Natural killer cell (primary cell): ENCODE measurements around the gene RAI1. TPM values are rescaled to one million over a fixed set of nuclear protein-coding genes. Genes with fewer than 3 reads are reported as not detected.

Source experiments
- ATAC-seq, 3 donors: fragments of 150-1000 bp in 2 of 3; fragments of 200-7000 bp in 1 of 3; cut with Tn5 transposase; 1 replicate in 1 of 3; 2 replicates in 2 of 3; pipeline ENCODE4 v1.10.0; 2021; ENCODE audit warnings: mild to moderate bottlenecking in 2 of 3, moderate library complexity in 2 of 3
- DNase-seq, 2 donors: peaks; one replicate each; pipeline versions ENCODE4 v3.0.0 to v3.0.0-alpha.2; 2013 to 2021; ENCODE audit warnings: mixed read lengths in 1 of 2
- H3K27ac ChIP-seq: one replicate; pipeline ENCODE4 v1.5.1; 2013; ENCODE audit warnings: mild to moderate bottlenecking, low read length
- H3K27me3 ChIP-seq: one replicate; pipeline ENCODE4 v1.6.1; 2013; ENCODE audit warnings: low read length; ENCODE audit not compliant: control insufficient read depth, insufficient read depth
- H3K36me3 ChIP-seq: one replicate; pipeline ENCODE4 v1.6.1; 2013; ENCODE audit warnings: low read length; ENCODE audit not compliant: control insufficient read depth, insufficient read depth
- H3K4me1 ChIP-seq: one replicate; pipeline ENCODE4 v1.6.1; 2013; ENCODE audit warnings: low read length; ENCODE audit not compliant: control insufficient read depth, insufficient read depth
- H3K4me3 ChIP-seq: one replicate; pipeline ENCODE4 v1.5.1; 2013; ENCODE audit warnings: low read length
- H3K9me3 ChIP-seq: one replicate; pipeline ENCODE4 v1.6.1; 2013; ENCODE audit warnings: low read length; ENCODE audit not compliant: control insufficient read depth, insufficient read depth
- H3K27ac Mint-ChIP-seq, 2 donors: one replicate each; pipeline ENCODE4 v1.8.0; 2022; ENCODE audit warnings: mild to moderate bottlenecking in 2 of 2, mixed read lengths in 2 of 2, moderate library complexity in 1 of 2
- H3K27me3 Mint-ChIP-seq, 2 donors: one replicate each; pipeline ENCODE4 v1.8.0; 2022; ENCODE audit warnings: low read depth in 2 of 2, mixed read lengths in 2 of 2
- H3K36me3 Mint-ChIP-seq: one replicate; pipeline ENCODE4 v1.8.0; 2022; ENCODE audit warnings: mixed read lengths
- H3K4me1 Mint-ChIP-seq, 2 donors: one replicate each; pipeline ENCODE4 v1.8.0; 2022; ENCODE audit warnings: mixed read lengths in 2 of 2
- H3K4me3 Mint-ChIP-seq: one replicate; pipeline ENCODE4 v1.8.0; 2022; ENCODE audit warnings: mild to moderate bottlenecking, moderate library complexity, mixed read lengths
- H3K9me3 Mint-ChIP-seq, 2 donors: one replicate each; pipeline ENCODE4 v1.8.0; 2022; ENCODE audit warnings: mixed read lengths in 2 of 2
- CTCF ChIP-seq: fragments of 200-600 bp; IDR thresholded peaks from one replicate; pipeline ENCODE4 v1.8.0; 2022; ENCODE audit warnings: antibody characterized with exemption
- WGBS: methylation state at CpG from one replicate; pipeline ENCODE4 v1.1.7; 2013; ENCODE audit warnings: missing lambda C conversion rate; ENCODE audit not compliant: insufficient coverage; 5-methylcytosine and 5-hydroxymethylcytosine counted together
- intact Hi-C: fragments of 100-400 bp; cut with micrococcal nuclease; formaldehyde crosslinking; loops from one replicate; pipeline ENCODE4 v1.14.2; 2022
- total RNA-seq, 4 donors: library from RNA; stranded (reverse); fragments of 120-200 nt in 1 of 4; gene quantifications; one replicate each; pipeline versions ENCODE4 v1.2.3 to v1.2.4, GENCODE V29; 2013 to 2022

The RAI1 gene
- total RNA-seq, 3 donors from 2014 or later (not counting 1 experiment from before 2014, with no cell fraction given): 39.8 to 55.0 (median 49.4) TPM

- no peak overlapping the region for H3K27ac ChIP-seq
- TF ChIP-seq CTCF: no peak
- peak overlapping the region in 1 of 2 donors; percentile 23 for H3K27ac Mint-ChIP-seq
- no peak overlapping the region for H3K4me3 Mint-ChIP-seq
- no peak for ATAC-seq
- peaks cover 39% of the 10 kb centered on the region for H3K4me1 ChIP-seq
- no peak for DNase-seq
- no peaks in the 10 kb centered on the region for H3K36me3 Mint-ChIP-seq
- 95% methylated on average over 8 of the region's 8 CpGs for WGBS
- H3K9me3 ChIP-seq: no peaks in the 10 kb centered on the region
- no peaks in the 10 kb centered on the region for H3K36me3 ChIP-seq
- intact Hi-C loops: no loop called here
- H3K4me1 Mint-ChIP-seq: peaks cover 46 to 55% of the 10 kb centered on the region in 2 donors
- no peaks in the 10 kb centered on the region for H3K9me3 Mint-ChIP-seq
- no peaks in the 10 kb centered on the region for H3K27me3 ChIP-seq
- H3K27me3 Mint-ChIP-seq: no peaks in the 10 kb centered on the region
- H3K4me3 ChIP-seq: no peak overlapping the region
These were observed 107.7 kb downstream of the RAI1 start for GRCh38 chr17:17788967-17789366.

- H3K4me3 Mint-ChIP-seq: no peak overlapping the region
- DNase-seq: no peak
- H3K9me3 ChIP-seq: no peaks in the 10 kb centered on the region
- no peaks in the 10 kb centered on the region for H3K9me3 Mint-ChIP-seq
- no peaks in the 10 kb centered on the region for H3K27me3 Mint-ChIP-seq
- peaks cover 39% of the 10 kb centered on the region for H3K4me1 ChIP-seq
- ATAC-seq: no peak
- peak overlapping the region; percentile 23 to 51 for H3K27ac Mint-ChIP-seq
- H3K36me3 Mint-ChIP-seq: no peaks in the 10 kb centered on the region
- H3K4me1 Mint-ChIP-seq: peaks cover 45 to 52% of the 10 kb centered on the region in 2 donors
- TF ChIP-seq CTCF: no peak
- H3K27ac ChIP-seq: no peak overlapping the region
- H3K27me3 ChIP-seq: no peaks in the 10 kb centered on the region
- WGBS: 94% methylated on average over 6 of the region's 6 CpGs
- H3K36me3 ChIP-seq: peaks cover 4% of the 10 kb centered on the region
- no peak overlapping the region for H3K4me3 ChIP-seq
- intact Hi-C loops: no loop called here
These were observed 108.2 kb downstream of the RAI1 start for GRCh38 chr17:17789410-17789809.

- Mint-ChIP-seq H3K4me1 (peaks cover 39 to 46% of the 10 kb centered on the region in 2 donors), H3K4me3 (peak overlapping the region; percentile 25), H3K27ac (peak overlapping the region; percentile 51 to 93), H3K9me3 (no peaks in the 10 kb centered on the region), H3K27me3 (no peaks in the 10 kb centered on the region), H3K36me3 (no peaks in the 10 kb centered on the region)
- Histone ChIP-seq H3K27ac (no peak overlapping the region), H3K4me1 (peaks cover 33% of the 10 kb centered on the region), H3K27me3 (no peaks in the 10 kb centered on the region), H3K4me3 (no peak overlapping the region), H3K36me3 (peaks cover 9% of the 10 kb centered on the region), H3K9me3 (no peaks in the 10 kb centered on the region)
- intact Hi-C loops: loop anchor here (5.0 kb wide), 1 partner anchor 47 kb away; the partner anchor contains the start of gene SREBF1
- TF ChIP-seq CTCF: no peak
- DNase-seq: no peak
- WGBS: 87% methylated on average over 10 of the region's 12 CpGs
- ATAC-seq: no peak
These were observed 108.8 kb downstream of the RAI1 start for GRCh38 chr17:17789828-17790636.
